Panc1 (cell line): Measurements from ENCODE around the gene ZNF609. TPM values are rescaled to one million over a fixed set of nuclear protein-coding genes. Genes with fewer than 3 reads are reported as not detected.

Source experiments
- ATAC-seq: fragments of 200-7000 bp; cut with Tn5 transposase; 2 replicates; pipeline ENCODE4 v1.9.1; 2020; ENCODE audit warnings: mild to moderate bottlenecking, moderate library complexity
- BruUV-seq: library from RNA; stranded (reverse); fragments of 400-500 nt; replicated peaks from 2 replicates; lab custom pipeline; 2021; lab: Mats Ljungman, UMichigan
- CTCF ChIA-PET: fragments of 300-600 bp; sonication (Branson Sonifier 250); formaldehyde crosslinking; loops from one replicate; lab custom pipeline; 2022; ENCODE audit warnings: antibody characterized with exemption; lab: Charles Lee
- POLR2A ChIA-PET: fragments of 300-600 bp; sonication (Branson Sonifier 250); formaldehyde crosslinking; loops from one replicate; lab custom pipeline; 2022; ENCODE audit warnings: antibody characterized with exemption; lab: Charles Lee
- DNase-seq: peaks from one replicate; pipeline ENCODE4 v3.0.0-alpha.2; 2010; ENCODE audit warnings: low read depth, low spot score
- H3K27ac ChIP-seq: 2 replicates; pipeline ENCODE4 v1.5.1; 2011; ENCODE audit warnings: mild to moderate bottlenecking, low read length, inconsistent platforms
- H3K27me3 ChIP-seq: fragments of 200-500 bp; sonication (Bioruptor generic); 2 replicates; pipeline ENCODE4 v1.6.0; 2014; ENCODE audit warnings: low read length, inconsistent platforms; ENCODE audit not compliant: control insufficient read depth, insufficient read depth
- H3K36me3 ChIP-seq: fragments of 200-500 bp; sonication (Bioruptor generic); 2 replicates; pipeline ENCODE4 v1.5.1; 2014; ENCODE audit warnings: inconsistent platforms, mild to moderate bottlenecking, low read length, moderate library complexity; ENCODE audit not compliant: control insufficient read depth, insufficient read depth
- H3K4me1 ChIP-seq: 2 replicates; pipeline ENCODE4 v1.5.1; 2011; ENCODE audit warnings: inconsistent platforms, mild to moderate bottlenecking, low read length, moderate library complexity; ENCODE audit not compliant: control insufficient read depth, insufficient read depth
- H3K4me3 ChIP-seq, 2 experiments: 2 replicates each; pipeline ENCODE4 v1.5.1; 2011 to 2012; ENCODE audit warnings: low read depth in 2 of 2, low read length in 2 of 2, mild to moderate bottlenecking in 2 of 2, inconsistent platforms in 1 of 2, moderate library complexity in 1 of 2
- H3K9me3 ChIP-seq: fragments of 200-500 bp; sonication (Bioruptor generic); 2 replicates; pipeline ENCODE4 v1.5.1; 2014; ENCODE audit warnings: low read depth, mild to moderate bottlenecking, inconsistent platforms, low read length, moderate library complexity; ENCODE audit not compliant: control insufficient read depth, insufficient read depth
- POLR2AphosphoS5 ChIP-seq: IDR thresholded peaks from 2 replicates; pipeline ENCODE4 v1.6.1; 2012; ENCODE audit warnings: mild to moderate bottlenecking, low read depth, low read length, moderate library complexity
- REST ChIP-seq, 2 experiments: IDR thresholded peaks; 2 replicates each; pipeline ENCODE4 v1.6.1; 2011 to 2012; ENCODE audit warnings: low read depth in 2 of 2, control low read depth in 1 of 2, low read length in 1 of 2, mild to moderate bottlenecking in 1 of 2, moderate library complexity in 1 of 2; ENCODE audit not compliant: insufficient read depth in 1 of 2
- SIN3A ChIP-seq: IDR thresholded peaks from 2 replicates; pipeline ENCODE4 v1.6.1; 2012; ENCODE audit warnings: low read depth, mild to moderate bottlenecking, low read length, moderate library complexity, borderline replicate concordance; ENCODE audit not compliant: insufficient read depth
- TCF7L2 ChIP-seq: IDR thresholded peaks from 2 replicates; pipeline ENCODE4 v1.6.1; 2011; ENCODE audit warnings: mild to moderate bottlenecking, low read depth, low read length, inconsistent platforms
- in situ Hi-C: cut with HindIII; loops from 2 replicates; pipeline ENCODE4 v1.10.0; 2016; ENCODE audit warnings: low sequenced_read_pairs, low pct_unique_long_range_greater_than_20kb
- intact Hi-C: fragments of 100-400 bp; cut with micrococcal nuclease; formaldehyde crosslinking; loops from one replicate; pipeline ENCODE4 v1.10.0; 2022; ENCODE audit not compliant: unreplicated experiment
- total RNA-seq: library from RNA; stranded (reverse); gene quantifications from one replicate; pipeline ENCODE4 v1.2.1, GENCODE V29; 2021; ENCODE audit not compliant: unreplicated experiment
- TF ChIP-seq, protein P1 (sequence below): fragments of 450-650 bp; IDR thresholded peaks from 2 replicates; pipeline ENCODE4 v1.5.1; 2017; ENCODE audit warnings: mild to moderate bottlenecking

The ZNF609 gene
- total RNA-seq, 1 experiment from 2014 or later = 47.2 TPM

- ATAC-seq (no peak), DNase-seq (no peak)
- BruUV-seq = no TSS peak
- in situ Hi-C loops = no loop called here
- Histone ChIP-seq H3K9me3 (no peaks in the 10 kb centered on the region), H3K27ac (peak overlapping the region; percentile 75; the same call in 1 of the 2 replicates), H3K4me3 (no peak overlapping the region), H3K36me3 (no peaks in the 10 kb centered on the region), H3K27me3 (no peaks in the 10 kb centered on the region), H3K4me1 (peaks cover 26% of the 10 kb centered on the region)
- intact Hi-C loops = no loop called here
- TF ChIP-seq, protein P1, sequence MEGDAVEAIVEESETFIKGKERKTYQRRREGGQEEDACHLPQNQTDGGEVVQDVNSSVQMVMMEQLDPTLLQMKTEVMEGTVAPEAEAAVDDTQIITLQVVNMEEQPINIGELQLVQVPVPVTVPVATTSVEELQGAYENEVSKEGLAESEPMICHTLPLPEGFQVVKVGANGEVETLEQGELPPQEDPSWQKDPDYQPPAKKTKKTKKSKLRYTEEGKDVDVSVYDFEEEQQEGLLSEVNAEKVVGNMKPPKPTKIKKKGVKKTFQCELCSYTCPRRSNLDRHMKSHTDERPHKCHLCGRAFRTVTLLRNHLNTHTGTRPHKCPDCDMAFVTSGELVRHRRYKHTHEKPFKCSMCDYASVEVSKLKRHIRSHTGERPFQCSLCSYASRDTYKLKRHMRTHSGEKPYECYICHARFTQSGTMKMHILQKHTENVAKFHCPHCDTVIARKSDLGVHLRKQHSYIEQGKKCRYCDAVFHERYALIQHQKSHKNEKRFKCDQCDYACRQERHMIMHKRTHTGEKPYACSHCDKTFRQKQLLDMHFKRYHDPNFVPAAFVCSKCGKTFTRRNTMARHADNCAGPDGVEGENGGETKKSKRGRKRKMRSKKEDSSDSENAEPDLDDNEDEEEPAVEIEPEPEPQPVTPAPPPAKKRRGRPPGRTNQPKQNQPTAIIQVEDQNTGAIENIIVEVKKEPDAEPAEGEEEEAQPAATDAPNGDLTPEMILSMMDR = no peak; the same call in 1 of the 2 replicates
- POLR2A ChIA-PET = no interaction called here
- CTCF ChIA-PET = interaction anchor here (1.0 kb wide), 1 partner anchor 11 kb away, joined by 3 read pairs; no protein-coding TSS in a partner anchor
Measured at GRCh38 chr15:64519897-64520296, 59.5 kb downstream of the ZNF609 start.

DNA sequence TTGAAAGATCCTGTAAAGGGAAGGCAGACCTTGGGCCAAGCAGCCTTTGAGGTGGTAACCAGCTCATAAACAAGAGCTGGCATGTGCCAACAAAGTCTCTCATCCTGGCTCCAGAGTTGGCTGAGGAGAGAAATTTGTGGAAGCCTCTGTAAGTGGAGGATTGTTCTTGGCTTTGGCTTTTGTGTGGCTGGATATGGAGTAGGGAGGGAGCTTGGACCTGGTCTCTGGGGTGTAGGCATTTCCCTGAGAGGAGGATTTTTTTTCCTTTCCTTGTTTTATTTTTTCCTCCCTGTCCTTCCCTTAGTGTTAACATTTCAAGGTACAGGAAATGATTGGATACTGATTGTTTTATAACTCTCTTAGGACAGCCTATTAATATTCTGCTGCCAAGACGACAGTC lies 60.8 kb downstream of the ZNF609 start:
- no peak overlapping the region for H3K4me3 ChIP-seq
- no peaks in the 10 kb centered on the region for H3K36me3 ChIP-seq
- no peaks in the 10 kb centered on the region for H3K9me3 ChIP-seq
- no TSS peak for BruUV-seq
- DNase-seq (no peak), ATAC-seq (peak; percentile 31; the same call in 1 of the 2 replicates)
- POLR2A ChIA-PET = no interaction called here
- in situ Hi-C loops (no loop called here), intact Hi-C loops (no loop called here)
- H3K27ac ChIP-seq = peak overlapping the region; percentile 75
- TF ChIP-seq REST (IDR thresholded peaks at IDR 0.05; ENCODE audit: insufficient read depth in 1 of 2, low read depth in 2 of 2, low read length in 1 of 2) (no peak), SIN3A (no peak), POLR2AphosphoS5 (no peak), TCF7L2 (no peak)
- TF ChIP-seq, protein P1 = no peak
- CTCF ChIA-PET = no interaction called here
- peaks cover 26% of the 10 kb centered on the region for H3K4me1 ChIP-seq
- no peaks in the 10 kb centered on the region for H3K27me3 ChIP-seq
